LNCaP clone FGC (cell line): ENCODE results near the gene IL1RL1.
A peak's percentile ranks its signal among the peaks of the same experiment; 100 is the strongest.

ENCODE experiments used
- DNase-seq: peaks from one replicate; pipeline ENCODE4 v3.0.0-alpha.2; 2011; ENCODE audit warnings: low read depth
- H3K4me3 ChIP-seq: 2 replicates; pipeline ENCODE4 v1.5.1; 2011; ENCODE audit warnings: mild to moderate bottlenecking, low read depth, low read length, control low read depth
- TF ChIP-seq, protein P1 (sequence below): IDR thresholded peaks from 2 replicates; pipeline ENCODE4 v1.5.1; 2012; ENCODE audit warnings: mild to moderate bottlenecking; ENCODE audit not compliant: control insufficient read depth, insufficient read depth; ENCODE audit errors: extremely low read depth

Gene IL1RL1

DNA sequence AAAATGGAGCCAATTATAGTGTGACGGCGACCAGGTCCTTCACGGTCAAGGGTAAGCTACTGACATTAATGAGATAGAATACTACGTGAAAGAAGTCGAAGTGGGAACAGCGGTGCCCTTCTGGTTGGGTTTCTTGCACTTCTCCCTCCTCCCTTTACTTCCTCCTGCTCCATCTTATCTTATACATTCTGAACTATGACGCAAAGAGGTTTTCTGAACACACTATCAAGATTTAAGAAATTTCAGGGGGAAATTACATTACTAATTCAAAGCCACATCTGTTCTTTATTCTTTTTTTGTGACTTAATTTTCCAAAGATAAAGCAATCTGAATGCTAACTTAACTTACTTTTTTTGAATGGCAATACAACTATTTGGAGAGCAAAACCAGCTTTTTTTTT lies 29.4 kb downstream of the IL1RL1 start:
- no peak for DNase-seq
- TF ChIP-seq, protein P1, sequence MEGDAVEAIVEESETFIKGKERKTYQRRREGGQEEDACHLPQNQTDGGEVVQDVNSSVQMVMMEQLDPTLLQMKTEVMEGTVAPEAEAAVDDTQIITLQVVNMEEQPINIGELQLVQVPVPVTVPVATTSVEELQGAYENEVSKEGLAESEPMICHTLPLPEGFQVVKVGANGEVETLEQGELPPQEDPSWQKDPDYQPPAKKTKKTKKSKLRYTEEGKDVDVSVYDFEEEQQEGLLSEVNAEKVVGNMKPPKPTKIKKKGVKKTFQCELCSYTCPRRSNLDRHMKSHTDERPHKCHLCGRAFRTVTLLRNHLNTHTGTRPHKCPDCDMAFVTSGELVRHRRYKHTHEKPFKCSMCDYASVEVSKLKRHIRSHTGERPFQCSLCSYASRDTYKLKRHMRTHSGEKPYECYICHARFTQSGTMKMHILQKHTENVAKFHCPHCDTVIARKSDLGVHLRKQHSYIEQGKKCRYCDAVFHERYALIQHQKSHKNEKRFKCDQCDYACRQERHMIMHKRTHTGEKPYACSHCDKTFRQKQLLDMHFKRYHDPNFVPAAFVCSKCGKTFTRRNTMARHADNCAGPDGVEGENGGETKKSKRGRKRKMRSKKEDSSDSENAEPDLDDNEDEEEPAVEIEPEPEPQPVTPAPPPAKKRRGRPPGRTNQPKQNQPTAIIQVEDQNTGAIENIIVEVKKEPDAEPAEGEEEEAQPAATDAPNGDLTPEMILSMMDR: no peak
- no peak overlapping the region for H3K4me3 ChIP-seq

DNA sequence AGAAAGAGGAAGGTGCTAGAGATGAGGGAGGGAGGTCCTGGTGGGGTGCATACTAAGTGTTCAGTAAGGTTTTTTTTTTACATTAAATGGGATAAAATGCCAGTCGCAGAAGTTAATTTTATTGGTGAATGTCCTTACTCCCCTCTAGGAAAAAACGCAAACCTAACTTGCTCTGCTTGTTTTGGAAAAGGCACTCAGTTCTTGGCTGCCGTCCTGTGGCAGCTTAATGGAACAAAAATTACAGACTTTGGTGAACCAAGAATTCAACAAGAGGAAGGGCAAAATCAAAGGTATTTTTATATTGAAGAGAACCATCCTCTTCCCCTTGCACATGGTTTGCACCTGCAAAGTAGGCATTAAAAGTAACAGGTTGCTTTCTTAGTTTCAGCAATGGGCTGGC lies 31.5 kb downstream of the IL1RL1 start:
- TF ChIP-seq, protein P1: peak; percentile 41
- no peak overlapping the region for H3K4me3 ChIP-seq
- peak; percentile 48 for DNase-seq

DNA sequence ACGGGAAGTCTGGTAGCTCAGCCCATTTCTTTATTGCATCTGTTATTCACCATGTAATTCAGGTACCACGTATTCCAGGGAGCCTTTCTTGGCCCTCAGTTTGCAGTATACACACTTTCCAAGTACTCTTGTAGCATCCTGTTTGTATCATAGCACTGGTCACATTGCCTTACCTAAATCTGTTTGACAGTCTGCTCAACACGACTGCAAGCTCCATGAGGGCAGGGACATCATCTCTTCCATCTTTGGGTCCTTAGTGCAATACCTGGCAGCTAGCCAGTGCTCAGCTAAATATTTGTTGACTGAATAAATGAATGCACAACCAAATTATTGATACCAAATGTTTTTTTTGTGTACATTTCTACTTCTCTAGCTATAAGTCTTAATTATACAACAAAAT lies 33.0 kb downstream of the IL1RL1 start:
- no peak overlapping the region for H3K4me3 ChIP-seq
- no peak for DNase-seq
- TF ChIP-seq, protein P1: no peak

DNA sequence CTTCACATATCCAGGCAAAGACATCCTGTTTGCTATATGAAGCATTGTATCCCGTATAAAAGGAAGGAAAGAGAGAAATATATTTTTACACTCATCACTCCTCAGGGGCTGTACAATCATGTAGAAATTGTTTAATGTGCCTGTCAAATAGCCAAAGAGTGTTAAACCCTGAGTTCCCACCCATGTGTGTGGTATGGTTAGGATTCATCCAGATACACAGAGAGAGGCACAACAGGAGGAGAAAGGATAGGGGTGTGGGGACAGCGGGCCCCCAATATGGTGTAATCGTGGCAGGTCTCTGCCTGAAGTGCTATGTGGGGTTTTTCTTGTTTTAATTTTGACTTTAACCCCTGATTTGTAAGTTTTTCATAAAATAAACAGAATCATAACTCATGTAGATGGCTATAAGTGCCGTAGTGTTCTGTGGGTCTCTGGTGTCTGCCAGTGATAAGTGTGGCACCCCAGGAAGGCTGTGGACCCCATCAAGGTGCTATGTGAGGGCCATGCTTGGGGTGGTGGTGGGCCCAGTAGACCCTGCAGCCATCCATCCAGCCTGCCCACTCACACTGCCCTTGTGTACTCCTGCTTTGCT lies 34.1 kb downstream of the IL1RL1 start:
- TF ChIP-seq, protein P1: no peak
- DNase-seq: no peak
- no peak overlapping the region for H3K4me3 ChIP-seq

DNA sequence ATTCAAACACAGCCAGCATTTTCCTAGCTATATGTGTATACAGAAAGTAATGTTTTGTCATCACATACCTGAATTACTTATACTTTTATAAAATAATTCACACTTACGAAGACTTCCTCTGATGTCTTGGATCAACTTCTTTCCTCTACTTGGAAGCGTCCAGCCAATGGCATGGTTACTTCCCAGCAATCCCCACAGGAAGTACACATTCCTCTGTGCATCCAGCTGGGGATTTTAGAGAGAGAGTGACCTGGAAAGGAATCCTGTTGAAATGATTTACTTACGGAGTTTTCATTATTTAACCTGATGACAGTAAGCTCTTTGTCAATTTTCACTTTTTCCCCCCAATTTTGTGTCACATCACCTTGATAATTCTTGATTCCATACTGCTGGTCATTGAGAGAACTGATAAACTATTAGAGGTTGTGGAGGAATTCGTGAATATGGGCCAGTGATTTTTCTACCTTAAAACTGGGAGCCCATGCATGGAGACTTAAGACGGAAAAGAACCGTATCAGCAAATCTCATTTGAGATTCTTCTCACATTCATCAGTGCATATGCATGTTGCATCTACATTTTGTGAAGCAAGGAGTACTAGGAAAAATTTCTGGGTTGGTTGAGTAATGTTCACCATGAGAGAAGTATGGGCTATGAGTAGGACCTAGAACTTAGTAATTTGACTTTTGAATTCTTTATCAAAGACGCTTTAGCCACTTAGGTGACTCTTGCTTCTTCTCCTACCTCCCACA lies 35.2 kb downstream of the IL1RL1 start:
- DNase-seq: no peak
- TF ChIP-seq, protein P1: no peak
- no peak overlapping the region for H3K4me3 ChIP-seq

DNA sequence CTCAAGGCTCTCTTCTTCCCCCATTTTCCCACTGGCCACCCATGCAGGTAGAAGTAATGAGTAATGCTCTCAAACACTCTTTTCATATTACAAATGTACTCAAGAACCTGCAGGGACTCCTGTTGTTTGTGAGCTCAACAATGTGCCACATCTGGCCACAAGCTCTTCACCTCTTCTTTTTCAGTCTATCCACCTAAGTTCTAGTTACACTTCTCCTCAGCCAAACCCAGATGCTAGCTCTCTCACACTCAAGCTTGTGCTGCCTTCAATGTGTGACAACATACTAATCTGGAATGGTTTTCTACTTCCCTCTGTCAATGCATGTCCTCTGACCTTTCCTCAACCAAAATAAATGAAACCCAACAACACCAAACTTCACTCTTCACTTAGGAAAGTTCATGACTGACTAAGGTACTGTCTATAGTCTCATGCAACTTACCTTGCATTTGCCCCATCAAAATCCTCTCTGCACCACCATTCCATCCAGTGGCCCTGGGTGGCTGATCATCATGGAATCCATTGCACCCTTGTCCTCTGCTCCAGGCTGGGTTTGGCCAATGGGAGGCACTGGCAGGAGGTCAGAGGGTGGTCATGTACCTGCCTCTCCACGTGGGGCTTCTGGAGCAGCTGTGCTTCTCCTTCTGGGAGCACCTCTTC lies 38.9 kb downstream of the IL1RL1 start:
- TF ChIP-seq, protein P1: no peak
- DNase-seq: no peak

More for the DNA sequence above, 38.9 kb downstream of the IL1RL1 start:
- H3K4me3 ChIP-seq: no peak overlapping the region
